Measurements from ENCODE around the gene TOX2.

Gene TOX2

GRCh38 chr20:44075191-44075949 lies 160.7 kb downstream of the TOX2 start:
- TF ChIP-seq CTCF (IDR thresholded peaks at IDR 0.05; ENCODE audit: low read depth, low read length, missing control alignments), result no peak
- in situ Hi-C loops (cut with HindIII; ENCODE audit: low pct_ligation_motif_present, low sequenced_read_pairs), result no loop called here
- H3K27ac ChIP-seq, result no peak overlapping the region
- H3K27me3 ChIP-seq (replicated peaks), result no peaks in the 10 kb centered on the region
- no peaks in the 10 kb centered on the region for H3K36me3 ChIP-seq (replicated peaks)
- no peak for DNase-seq
- H3K4me3 ChIP-seq (ENCODE audit: low read depth, low read length), result no peak overlapping the region

- no peaks in the 10 kb centered on the region for H3K36me3 ChIP-seq (replicated peaks)
- H3K4me3 ChIP-seq (ENCODE audit: low read depth, low read length), result no peak overlapping the region
- in situ Hi-C loops (cut with HindIII; ENCODE audit: low pct_ligation_motif_present, low sequenced_read_pairs), result no loop called here
- no peak for TF ChIP-seq CTCF (IDR thresholded peaks at IDR 0.05; ENCODE audit: low read depth, low read length, missing control alignments)
- no peaks in the 10 kb centered on the region for H3K27me3 ChIP-seq (replicated peaks)
- no peak for DNase-seq
- no peak overlapping the region for H3K27ac ChIP-seq
These were observed 161.2 kb downstream of the TOX2 start for GRCh38 chr20:44075950-44076232.

- Histone ChIP-seq H3K27me3 (replicated peaks) (no peaks in the 10 kb centered on the region), H3K27ac (no peak overlapping the region), H3K4me3 (ENCODE audit: low read depth, low read length) (no peak overlapping the region), H3K36me3 (replicated peaks) (no peaks in the 10 kb centered on the region)
- peak; percentile 52 for DNase-seq
- in situ Hi-C loops (cut with HindIII; ENCODE audit: low pct_ligation_motif_present, low sequenced_read_pairs), result no loop called here
- no peak for TF ChIP-seq CTCF (IDR thresholded peaks at IDR 0.05; ENCODE audit: low read depth, low read length, missing control alignments)
These were observed 164.6 kb downstream of the TOX2 start for GRCh38 chr20:44079291-44079690.

GRCh38 chr20:44080064-44080463 lies 165.4 kb downstream of the TOX2 start:
- no peak for TF ChIP-seq CTCF (IDR thresholded peaks at IDR 0.05; ENCODE audit: low read depth, low read length, missing control alignments)
- DNase-seq, result peak; percentile 43
- Histone ChIP-seq H3K27me3 (replicated peaks) (no peaks in the 10 kb centered on the region), H3K4me3 (ENCODE audit: low read depth, low read length) (no peak overlapping the region), H3K36me3 (replicated peaks) (no peaks in the 10 kb centered on the region), H3K27ac (no peak overlapping the region)
- in situ Hi-C loops (cut with HindIII; ENCODE audit: low pct_ligation_motif_present, low sequenced_read_pairs), result no loop called here

- TF ChIP-seq CTCF (IDR thresholded peaks at IDR 0.05; ENCODE audit: low read depth, low read length, missing control alignments), result peak; percentile 97
- DNase-seq, result peak; percentile 75
- H3K4me3 ChIP-seq (ENCODE audit: low read depth, low read length), result no peak overlapping the region
- in situ Hi-C loops (cut with HindIII; ENCODE audit: low pct_ligation_motif_present, low sequenced_read_pairs), result no loop called here
- H3K27ac ChIP-seq, result no peak overlapping the region
- no peaks in the 10 kb centered on the region for H3K27me3 ChIP-seq (replicated peaks)
- no peaks in the 10 kb centered on the region for H3K36me3 ChIP-seq (replicated peaks)
These were observed 166.1 kb downstream of the TOX2 start for GRCh38 chr20:44080646-44081267.

- H3K36me3 ChIP-seq (replicated peaks), result no peaks in the 10 kb centered on the region
- DNase-seq, result no peak
- H3K27ac ChIP-seq, result no peak overlapping the region
- H3K4me3 ChIP-seq (ENCODE audit: low read depth, low read length), result no peak overlapping the region
- H3K27me3 ChIP-seq (replicated peaks), result no peaks in the 10 kb centered on the region
- TF ChIP-seq CTCF (IDR thresholded peaks at IDR 0.05; ENCODE audit: low read depth, low read length, missing control alignments), result no peak
- in situ Hi-C loops (cut with HindIII; ENCODE audit: low pct_ligation_motif_present, low sequenced_read_pairs), result no loop called here
These were observed 166.8 kb downstream of the TOX2 start for GRCh38 chr20:44081476-44081875.
